ENCODE results near the gene S1PR3.

Gene S1PR3

DNA sequence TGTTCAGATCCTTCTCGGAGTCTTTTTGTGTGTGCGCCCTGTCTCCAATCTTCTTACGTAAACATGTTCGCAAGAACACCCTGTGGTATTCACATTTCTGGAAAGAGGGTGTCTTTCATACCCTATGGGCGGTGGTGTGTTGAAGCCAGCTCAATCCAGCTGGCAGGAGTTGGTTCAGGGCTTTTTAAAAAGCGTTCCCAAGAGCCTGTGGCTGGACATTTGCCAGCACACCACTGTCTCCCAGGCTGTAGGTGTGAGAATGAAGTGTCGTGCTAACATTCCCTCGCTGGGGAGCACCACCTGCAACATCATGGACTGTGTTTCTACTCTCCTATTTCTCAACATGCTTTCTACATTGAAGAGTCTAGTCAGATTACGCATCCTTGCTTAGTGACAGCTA is 51.7 kb downstream of the S1PR3 start:
- Mint-ChIP-seq H3K27me3 (peaks cover 12% of the 10 kb centered on the region), H3K27ac (no peak overlapping the region), H3K4me3 (no peak overlapping the region), H3K36me3 (ENCODE audit: low read depth) (no peaks in the 10 kb centered on the region), H3K9me3 (no peaks in the 10 kb centered on the region), H3K4me1 (ENCODE audit: low read depth) (no peaks in the 10 kb centered on the region)

DNA sequence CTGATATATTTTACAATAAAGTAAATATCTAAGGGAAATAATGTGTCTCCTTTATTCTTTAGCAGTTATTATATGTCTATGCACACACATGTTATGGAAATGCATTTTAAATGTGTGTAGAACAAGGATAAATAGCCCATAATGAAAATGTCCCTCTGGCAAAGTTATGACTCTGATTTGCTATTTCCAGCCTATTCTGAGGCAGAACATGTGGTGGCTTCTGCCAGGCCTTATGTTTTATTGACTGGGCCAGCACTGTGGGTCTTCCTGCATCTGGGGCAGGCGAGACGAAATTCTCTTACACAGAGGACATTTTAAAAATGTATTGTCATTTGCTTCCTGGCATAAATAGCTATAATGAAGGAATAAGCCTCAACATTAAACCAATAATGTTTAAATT is 52.8 kb downstream of the S1PR3 start:
- no peaks in the 10 kb centered on the region for H3K9me3 Mint-ChIP-seq
- no peak overlapping the region for H3K4me3 Mint-ChIP-seq
- H3K4me1 Mint-ChIP-seq (ENCODE audit: low read depth), result no peaks in the 10 kb centered on the region
- H3K36me3 Mint-ChIP-seq (ENCODE audit: low read depth), result no peaks in the 10 kb centered on the region
- no peak overlapping the region for H3K27ac Mint-ChIP-seq
- peaks cover 12% of the 10 kb centered on the region for H3K27me3 Mint-ChIP-seq

- Mint-ChIP-seq H3K9me3 (no peaks in the 10 kb centered on the region), H3K36me3 (ENCODE audit: low read depth) (no peaks in the 10 kb centered on the region), H3K27ac (no peak overlapping the region), H3K4me1 (ENCODE audit: low read depth) (no peaks in the 10 kb centered on the region), H3K4me3 (no peak overlapping the region), H3K27me3 (peaks cover 12% of the 10 kb centered on the region)
These were observed 53.6 kb downstream of the S1PR3 start for GRCh38 chr9:89044881-89045280.

DNA sequence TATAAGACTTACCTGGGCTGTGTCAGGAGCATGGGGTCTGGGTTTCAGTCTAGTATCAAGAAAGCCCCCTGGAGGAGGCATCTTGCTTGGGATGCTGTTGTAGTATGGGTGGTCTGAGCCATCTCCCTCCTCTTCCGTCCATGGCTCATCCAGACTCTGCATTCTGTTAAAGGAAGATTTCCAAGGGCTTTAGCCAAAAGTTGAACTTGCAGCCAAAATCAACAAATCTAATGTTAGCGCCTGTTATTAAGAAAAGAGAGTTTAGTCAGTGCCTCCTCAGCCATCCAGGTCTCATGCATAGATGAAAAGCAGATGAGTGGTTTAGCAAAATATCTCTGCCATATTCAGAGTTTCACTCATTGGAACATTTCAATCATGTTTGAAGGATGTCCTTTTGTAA is 55.6 kb downstream of the S1PR3 start:
- Mint-ChIP-seq H3K9me3 (no peaks in the 10 kb centered on the region), H3K4me3 (no peak overlapping the region), H3K27ac (no peak overlapping the region), H3K36me3 (ENCODE audit: low read depth) (no peaks in the 10 kb centered on the region), H3K27me3 (peaks cover 12% of the 10 kb centered on the region), H3K4me1 (ENCODE audit: low read depth) (no peaks in the 10 kb centered on the region)

- Mint-ChIP-seq H3K36me3 (ENCODE audit: low read depth) (no peaks in the 10 kb centered on the region), H3K9me3 (no peaks in the 10 kb centered on the region), H3K4me1 (ENCODE audit: low read depth) (no peaks in the 10 kb centered on the region), H3K4me3 (no peak overlapping the region), H3K27ac (no peak overlapping the region), H3K27me3 (peaks cover 12% of the 10 kb centered on the region)
These were observed 56.4 kb downstream of the S1PR3 start for GRCh38 chr9:89047667-89048066.

DNA sequence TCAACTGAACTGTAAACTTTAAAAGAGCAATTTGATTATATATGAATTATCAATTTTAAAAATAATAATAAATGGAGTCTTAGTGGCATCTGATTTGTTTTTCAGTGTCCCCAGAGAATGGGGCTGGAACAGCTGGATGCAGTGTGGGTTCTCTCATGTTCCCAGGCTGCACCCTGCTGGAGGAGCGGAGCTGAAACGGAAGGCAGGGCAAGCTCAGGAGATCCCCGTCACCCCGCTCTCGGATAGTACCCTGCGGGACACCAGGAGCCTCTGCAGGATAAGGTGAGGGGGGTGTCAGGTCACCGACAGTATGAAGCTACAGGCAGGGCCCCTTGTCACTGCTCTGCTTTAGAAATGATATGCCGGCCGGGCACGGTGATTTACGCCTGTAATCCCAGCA is 57.3 kb downstream of the S1PR3 start:
- Mint-ChIP-seq H3K36me3 (ENCODE audit: low read depth) (no peaks in the 10 kb centered on the region), H3K27ac (no peak overlapping the region), H3K9me3 (no peaks in the 10 kb centered on the region), H3K4me1 (ENCODE audit: low read depth) (no peaks in the 10 kb centered on the region), H3K27me3 (peaks cover 12% of the 10 kb centered on the region), H3K4me3 (no peak overlapping the region)

DNA sequence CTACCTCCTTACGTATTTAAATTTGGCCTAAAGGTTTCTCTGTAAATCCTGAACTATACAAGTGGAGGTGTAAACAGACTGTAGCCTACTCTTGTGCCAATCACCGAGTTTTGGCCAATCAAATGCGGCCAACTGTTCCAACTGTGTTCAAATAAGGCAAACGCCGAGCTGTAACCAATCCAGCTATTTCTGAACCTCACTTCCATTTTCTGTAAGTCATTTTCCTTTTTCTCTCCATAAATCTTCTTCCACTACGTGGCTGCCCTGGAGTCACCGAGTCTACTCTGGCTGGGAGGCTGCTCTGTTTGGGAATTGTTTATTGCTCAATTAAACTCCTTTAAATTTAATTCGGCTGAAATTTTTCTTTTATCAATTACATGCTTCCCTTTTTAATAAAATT is 58.4 kb downstream of the S1PR3 start:
- no peaks in the 10 kb centered on the region for H3K36me3 Mint-ChIP-seq (ENCODE audit: low read depth)

DNA sequence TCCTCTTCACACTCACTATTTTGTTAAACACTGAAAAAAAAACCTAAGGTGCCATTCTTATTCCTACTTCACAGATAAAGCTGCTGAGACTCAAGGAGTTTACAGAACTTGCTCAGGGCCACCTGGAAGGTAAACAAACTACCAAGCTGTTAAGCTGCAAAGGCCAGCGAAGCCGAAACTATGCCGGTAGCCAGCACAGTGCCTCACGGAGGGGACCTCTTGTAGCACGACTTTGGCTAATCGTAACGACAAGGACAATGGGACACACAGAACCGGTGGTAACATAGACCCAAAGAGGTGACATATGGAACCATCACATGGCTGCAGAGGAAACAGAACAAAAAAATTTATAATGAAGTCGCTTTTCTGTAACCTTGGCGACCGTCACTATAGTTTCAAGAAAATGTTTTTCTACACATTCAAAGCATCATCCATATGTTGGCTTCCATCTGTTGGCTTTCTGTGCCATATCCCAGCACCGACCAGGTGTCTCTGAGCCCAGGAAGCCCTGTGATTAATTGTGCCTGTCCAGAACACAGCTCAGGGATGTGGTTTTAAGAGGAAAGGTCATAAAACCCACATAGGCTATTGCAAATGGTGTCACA is 60.3 kb downstream of the S1PR3 start:
- Mint-ChIP-seq H3K4me1 (ENCODE audit: low read depth) (no peaks in the 10 kb centered on the region), H3K9me3 (no peaks in the 10 kb centered on the region), H3K36me3 (ENCODE audit: low read depth) (no peaks in the 10 kb centered on the region), H3K4me3 (no peak overlapping the region), H3K27me3 (peaks cover 9% of the 10 kb centered on the region), H3K27ac (no peak overlapping the region)

More for the DNA sequence above, 58.4 kb downstream of the S1PR3 start:
- Mint-ChIP-seq H3K4me1 (ENCODE audit: low read depth) (no peaks in the 10 kb centered on the region), H3K27me3 (peaks cover 12% of the 10 kb centered on the region), H3K4me3 (no peak overlapping the region), H3K27ac (no peak overlapping the region), H3K9me3 (no peaks in the 10 kb centered on the region)

DNA sequence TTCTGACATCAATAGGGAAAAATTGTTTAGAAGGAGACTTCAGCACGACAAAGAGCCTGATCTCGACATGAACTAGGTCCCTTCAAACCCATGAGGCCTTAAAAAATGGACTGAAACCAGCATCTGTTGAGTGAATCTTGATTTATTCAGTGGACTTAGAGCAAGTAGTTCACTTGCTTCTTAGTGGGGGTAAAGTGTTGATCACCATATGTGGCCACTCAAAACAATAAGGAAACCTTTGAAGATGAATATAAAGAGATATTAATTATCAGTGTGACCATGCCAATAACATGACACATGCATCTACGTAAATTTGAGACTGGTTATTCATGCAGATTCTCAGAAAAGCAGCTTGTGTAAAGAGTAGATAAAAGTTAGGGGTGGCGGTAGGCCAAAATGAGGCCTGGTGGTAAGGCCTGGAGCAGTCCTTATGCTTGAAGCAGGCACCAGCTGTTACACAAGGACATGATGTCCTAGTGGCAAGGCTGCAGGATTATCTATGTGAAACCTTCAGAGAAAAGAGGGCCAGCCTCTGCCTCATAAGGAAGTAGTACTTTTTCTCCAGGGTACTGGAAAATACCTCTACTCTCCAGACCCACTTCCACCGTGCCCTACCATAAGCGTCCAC is 61.3 kb downstream of the S1PR3 start:
- Mint-ChIP-seq H3K36me3 (ENCODE audit: low read depth) (no peaks in the 10 kb centered on the region), H3K27ac (no peak overlapping the region), H3K27me3 (peaks cover 7% of the 10 kb centered on the region), H3K4me1 (ENCODE audit: low read depth) (no peaks in the 10 kb centered on the region), H3K4me3 (no peak overlapping the region), H3K9me3 (no peaks in the 10 kb centered on the region)

GRCh38 chr9:89053301-89053700 is 62.0 kb downstream of the S1PR3 start:
- Mint-ChIP-seq H3K36me3 (ENCODE audit: low read depth) (no peaks in the 10 kb centered on the region), H3K4me1 (ENCODE audit: low read depth) (no peaks in the 10 kb centered on the region), H3K27ac (no peak overlapping the region), H3K27me3 (peaks cover 5% of the 10 kb centered on the region), H3K4me3 (no peak overlapping the region), H3K9me3 (no peaks in the 10 kb centered on the region)
